ENCODE results near the gene GABRB2. TPM values are rescaled to one million over a fixed set of nuclear protein-coding genes. Genes with fewer than 3 reads are reported as not detected.
"Not testable (repeated sequence)": the region's sequence is repeated elsewhere in the genome, so short reads cannot be mapped to it uniquely, and the experiment has no call there.

The GABRB2 gene
- total and polyA plus RNA-seq, 3 experiments from 2014 or later: not detected

DNA sequence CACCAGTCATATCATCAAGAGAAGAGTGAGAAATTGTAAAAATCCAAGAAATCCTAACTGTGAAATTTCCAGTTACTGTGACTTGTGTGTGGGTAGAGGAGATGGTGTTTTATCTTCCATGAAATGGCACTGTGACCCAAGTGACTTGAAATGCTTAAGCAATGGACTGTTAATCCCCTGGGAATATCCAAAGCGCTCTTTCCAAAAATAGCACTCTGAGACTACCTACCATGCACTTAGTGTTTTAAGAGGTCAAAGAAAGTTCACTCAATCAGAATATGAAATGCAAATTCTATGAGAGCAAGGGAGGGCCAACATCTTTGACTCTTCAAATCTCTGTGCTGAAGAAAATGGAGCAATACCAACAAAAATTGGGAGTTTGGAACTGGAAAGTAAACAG lies 244.0 kb downstream of the GABRB2 start:
- no peak overlapping the region for H3K4me3 Mint-ChIP-seq
- Histone ChIP-seq H3K27ac (ENCODE audit: low read depth, low read length) (no peak overlapping the region), H3K4me1 (ENCODE audit: insufficient read depth, low read length) (no peaks in the 10 kb centered on the region), H3K36me3 (ENCODE audit: insufficient read depth, low read length) (no peaks in the 10 kb centered on the region), H3K9me3 (ENCODE audit: low read length) (no peaks in the 10 kb centered on the region), H3K27me3 (ENCODE audit: insufficient read depth, low read length, poor library complexity, severe bottlenecking) (no peaks in the 10 kb centered on the region), H3K4me3 (ENCODE audit: low read length) (no peak overlapping the region)
- POLR2A ChIA-PET: no interaction called here
- no peaks in the 10 kb centered on the region for H3K36me3 Mint-ChIP-seq
- H3K27ac Mint-ChIP-seq: no peak overlapping the region
- H3K4me1 Mint-ChIP-seq: no peaks in the 10 kb centered on the region
- peaks cover 0 to 3% (median 3%) of the 10 kb centered on the region in 5 donors for H3K9me3 Mint-ChIP-seq
- DNase-seq: no peak
- CTCF ChIA-PET: no interaction called here
- H3K27me3 Mint-ChIP-seq: no peaks in the 10 kb centered on the region

DNA sequence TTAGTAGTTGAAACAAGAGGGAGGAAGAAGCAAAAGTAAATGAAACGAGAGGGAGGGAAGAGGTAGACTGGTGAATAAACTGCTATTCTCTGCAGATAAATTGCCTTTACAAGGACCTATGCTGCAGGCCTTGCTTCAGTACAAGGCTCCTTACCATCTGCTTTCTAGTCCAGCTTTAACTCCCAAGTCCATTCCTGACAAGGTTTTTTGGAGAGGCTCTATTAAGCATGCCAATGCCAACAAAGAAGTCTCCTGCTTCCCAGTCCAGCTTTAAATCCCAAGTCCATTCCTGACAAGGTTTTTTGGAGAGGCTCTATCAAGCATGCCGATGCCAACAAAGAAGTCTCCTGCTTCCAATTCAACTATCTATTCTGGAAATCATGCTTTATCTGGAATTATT lies 244.9 kb downstream of the GABRB2 start:
- ChIA-PET CTCF (no interaction called here), POLR2A (no interaction called here)
- no peak for DNase-seq
- Histone ChIP-seq H3K4me3 (ENCODE audit: low read length) (no peak overlapping the region), H3K9me3 (ENCODE audit: low read length) (no peaks in the 10 kb centered on the region), H3K4me1 (ENCODE audit: insufficient read depth, low read length) (no peaks in the 10 kb centered on the region), H3K27ac (ENCODE audit: low read depth, low read length) (no peak overlapping the region), H3K36me3 (ENCODE audit: insufficient read depth, low read length) (no peaks in the 10 kb centered on the region), H3K27me3 (ENCODE audit: insufficient read depth, low read length, poor library complexity, severe bottlenecking) (no peaks in the 10 kb centered on the region)
- Mint-ChIP-seq H3K27ac (no peak overlapping the region), H3K4me1 (no peaks in the 10 kb centered on the region), H3K9me3 (peaks cover 0 to 6% (median 3%) of the 10 kb centered on the region in 5 donors), H3K4me3 (no peak overlapping the region), H3K27me3 (no peaks in the 10 kb centered on the region), H3K36me3 (no peaks in the 10 kb centered on the region)

DNA sequence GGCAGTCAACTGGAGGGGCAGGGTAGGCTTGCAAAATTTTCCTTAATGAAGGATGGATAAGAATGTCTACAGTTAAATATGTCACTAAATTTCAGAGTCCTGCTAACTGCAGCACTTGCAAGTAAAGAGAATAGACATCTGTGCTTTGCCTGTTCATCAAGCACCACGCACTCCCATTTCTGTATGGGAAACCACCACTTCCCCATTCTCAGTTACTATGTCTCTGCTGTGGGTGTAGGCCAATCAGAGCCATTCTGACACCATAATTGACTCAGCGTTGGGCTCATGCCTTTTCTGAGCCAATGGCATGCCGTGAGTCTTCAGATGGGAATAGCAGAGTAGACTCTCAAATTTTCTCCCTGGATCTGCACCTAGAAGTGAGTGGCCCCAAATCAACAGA lies 247.5 kb downstream of the GABRB2 start:
- Mint-ChIP-seq H3K27ac (no peak overlapping the region), H3K36me3 (no peaks in the 10 kb centered on the region)
- CTCF ChIA-PET: no interaction called here

DNA sequence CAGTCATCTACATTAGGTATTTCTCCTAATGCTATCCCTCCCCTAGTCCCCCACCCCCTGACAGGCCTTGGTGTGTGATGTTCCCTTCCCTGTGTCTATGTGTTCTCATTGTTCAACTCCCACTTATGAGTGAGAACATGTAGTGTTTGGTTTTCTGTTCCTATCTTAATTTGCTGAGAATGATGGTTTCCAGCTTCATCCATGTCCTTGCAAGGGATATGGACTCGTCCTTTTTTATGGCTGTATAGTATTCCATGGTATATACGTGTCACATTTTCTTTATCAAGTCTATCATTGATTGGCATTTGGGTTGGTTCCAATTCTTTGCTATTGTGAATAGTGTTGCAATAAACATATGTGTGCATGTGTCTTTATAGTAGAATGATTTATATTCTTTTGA lies 249.1 kb downstream of the GABRB2 start:
- H3K27me3 Mint-ChIP-seq; H3K27ac ChIP-seq (ENCODE audit: low read depth, low read length); H3K9me3 Mint-ChIP-seq; H3K4me1 Mint-ChIP-seq; H3K4me3 Mint-ChIP-seq; H3K4me3 ChIP-seq (ENCODE audit: low read length); H3K9me3 ChIP-seq (ENCODE audit: low read length); H3K36me3 Mint-ChIP-seq; H3K4me1 ChIP-seq (ENCODE audit: insufficient read depth, low read length); H3K27ac Mint-ChIP-seq; CTCF ChIA-PET; H3K36me3 ChIP-seq (ENCODE audit: insufficient read depth, low read length); POLR2A ChIA-PET; DNase-seq; H3K27me3 ChIP-seq (ENCODE audit: insufficient read depth, low read length, poor library complexity, severe bottlenecking): not testable (repeated sequence)

More for the DNA sequence above, 247.5 kb downstream of the GABRB2 start:
- H3K9me3 Mint-ChIP-seq: peaks cover 0 to 6% (median 2%) of the 10 kb centered on the region in 5 donors
- POLR2A ChIA-PET: no interaction called here
- no peaks in the 10 kb centered on the region for H3K36me3 ChIP-seq (ENCODE audit: insufficient read depth, low read length)
- H3K4me3 ChIP-seq (ENCODE audit: low read length): no peak overlapping the region
- no peaks in the 10 kb centered on the region for H3K27me3 ChIP-seq (ENCODE audit: insufficient read depth, low read length, poor library complexity, severe bottlenecking)
- H3K27ac ChIP-seq (ENCODE audit: low read depth, low read length): no peak overlapping the region
- H3K4me3 Mint-ChIP-seq: no peak overlapping the region
- no peaks in the 10 kb centered on the region for H3K4me1 Mint-ChIP-seq
- no peaks in the 10 kb centered on the region for H3K9me3 ChIP-seq (ENCODE audit: low read length)
- H3K4me1 ChIP-seq (ENCODE audit: insufficient read depth, low read length): no peaks in the 10 kb centered on the region
- H3K27me3 Mint-ChIP-seq: no peaks in the 10 kb centered on the region
- no peak for DNase-seq

DNA sequence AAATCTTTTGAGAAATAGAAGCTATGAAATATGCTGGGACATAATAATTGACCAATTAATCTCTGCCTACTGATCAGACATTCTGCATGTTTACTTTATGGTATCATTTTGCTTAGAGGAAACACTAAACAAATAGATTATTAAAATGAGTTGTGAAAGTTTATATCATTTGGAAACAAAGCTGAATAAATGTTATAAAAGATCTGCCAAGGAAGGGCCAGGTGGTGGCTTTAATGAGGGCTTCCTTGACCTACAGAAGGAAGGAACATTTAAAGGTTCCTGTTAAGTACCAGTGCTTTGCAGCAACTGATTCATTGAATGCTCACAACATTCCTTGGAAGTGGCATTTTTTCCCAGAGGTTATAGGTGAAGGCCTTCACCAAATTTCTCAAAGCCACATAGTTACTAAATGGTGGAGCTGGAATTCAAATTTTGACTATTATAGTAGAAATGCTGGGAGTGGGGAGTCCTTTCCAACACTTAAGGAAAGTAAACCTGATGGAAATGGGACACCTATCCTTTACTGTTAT lies 250.7 kb downstream of the GABRB2 start:
- no peaks in the 10 kb centered on the region for H3K27me3 ChIP-seq (ENCODE audit: insufficient read depth, low read length, poor library complexity, severe bottlenecking)
- no peaks in the 10 kb centered on the region for H3K36me3 Mint-ChIP-seq
- no peaks in the 10 kb centered on the region for H3K27me3 Mint-ChIP-seq
- H3K4me1 Mint-ChIP-seq: no peaks in the 10 kb centered on the region
- POLR2A ChIA-PET: no interaction called here
- no peaks in the 10 kb centered on the region for H3K9me3 ChIP-seq (ENCODE audit: low read length)
- DNase-seq: no peak
- no peak overlapping the region for H3K4me3 ChIP-seq (ENCODE audit: low read length)
- peaks cover 0 to 6% (median 2%) of the 10 kb centered on the region in 5 donors for H3K9me3 Mint-ChIP-seq
- CTCF ChIA-PET: no interaction called here
- no peaks in the 10 kb centered on the region for H3K36me3 ChIP-seq (ENCODE audit: insufficient read depth, low read length)
- H3K27ac ChIP-seq (ENCODE audit: low read depth, low read length): no peak overlapping the region
- H3K27ac Mint-ChIP-seq: no peak overlapping the region
- H3K4me1 ChIP-seq (ENCODE audit: insufficient read depth, low read length): no peaks in the 10 kb centered on the region
- no peak overlapping the region for H3K4me3 Mint-ChIP-seq

DNA sequence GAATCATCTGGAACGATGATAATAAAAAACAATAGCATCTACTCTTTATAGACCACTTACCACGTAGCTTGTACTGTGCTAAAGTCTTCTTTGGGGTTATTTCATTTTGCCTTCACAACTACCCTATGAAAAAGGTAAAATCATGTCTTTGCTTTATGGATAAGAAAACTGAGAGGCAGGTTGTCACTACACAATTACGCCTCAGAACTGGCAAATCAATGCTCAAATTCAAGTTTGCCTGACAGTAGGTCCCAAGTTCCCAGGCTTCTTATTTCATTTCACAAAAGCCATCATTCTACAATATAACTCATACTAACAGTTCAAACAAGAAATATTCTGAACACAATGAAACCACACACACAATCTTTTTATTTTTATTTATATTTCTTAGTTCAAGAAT lies 258.5 kb downstream of the GABRB2 start:
- Mint-ChIP-seq H3K27me3 (no peaks in the 10 kb centered on the region), H3K9me3 (no peaks in the 10 kb centered on the region), H3K36me3 (no peaks in the 10 kb centered on the region), H3K27ac (no peak overlapping the region), H3K4me3 (no peak overlapping the region), H3K4me1 (no peaks in the 10 kb centered on the region)
- POLR2A ChIA-PET: no interaction called here
- CTCF ChIA-PET: no interaction called here
- Histone ChIP-seq H3K27ac (ENCODE audit: low read depth, low read length) (no peak overlapping the region), H3K27me3 (ENCODE audit: insufficient read depth, low read length, poor library complexity, severe bottlenecking) (no peaks in the 10 kb centered on the region), H3K4me3 (ENCODE audit: low read length) (no peak overlapping the region), H3K9me3 (ENCODE audit: low read length) (no peaks in the 10 kb centered on the region), H3K36me3 (ENCODE audit: insufficient read depth, low read length) (no peaks in the 10 kb centered on the region), H3K4me1 (ENCODE audit: insufficient read depth, low read length) (no peaks in the 10 kb centered on the region)
- no peak for DNase-seq

DNA sequence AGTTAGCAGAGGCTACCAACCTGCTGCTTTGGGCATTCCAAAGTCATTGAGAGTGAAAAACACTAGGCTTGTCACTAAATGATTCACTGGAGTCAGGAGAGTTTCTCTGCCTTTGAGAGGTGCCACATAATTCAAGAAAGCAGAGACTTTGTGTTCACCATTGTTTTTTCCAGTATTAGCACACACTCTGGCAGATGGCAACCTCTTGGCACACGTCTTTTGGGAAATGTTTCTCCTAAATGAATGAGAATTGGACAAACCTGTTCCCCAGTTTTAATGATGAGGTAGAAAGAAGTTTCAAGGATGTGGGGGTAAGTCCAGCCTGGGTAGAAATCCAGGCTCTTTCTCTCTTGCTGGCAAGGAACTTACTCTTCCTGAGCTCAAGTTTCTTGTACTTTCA lies 259.1 kb downstream of the GABRB2 start:
- no peaks in the 10 kb centered on the region for H3K36me3 ChIP-seq (ENCODE audit: insufficient read depth, low read length)
- H3K27me3 ChIP-seq (ENCODE audit: insufficient read depth, low read length, poor library complexity, severe bottlenecking): no peaks in the 10 kb centered on the region
- Mint-ChIP-seq H3K36me3 (no peaks in the 10 kb centered on the region), H3K27me3 (no peaks in the 10 kb centered on the region), H3K9me3 (no peaks in the 10 kb centered on the region), H3K4me1 (no peaks in the 10 kb centered on the region), H3K27ac (no peak overlapping the region), H3K4me3 (no peak overlapping the region)
- no peaks in the 10 kb centered on the region for H3K9me3 ChIP-seq (ENCODE audit: low read length)
- no peak overlapping the region for H3K4me3 ChIP-seq (ENCODE audit: low read length)
- ChIA-PET CTCF (no interaction called here), POLR2A (no interaction called here)
- no peak for DNase-seq
- no peaks in the 10 kb centered on the region for H3K4me1 ChIP-seq (ENCODE audit: insufficient read depth, low read length)
- H3K27ac ChIP-seq (ENCODE audit: low read depth, low read length): no peak overlapping the region

DNA sequence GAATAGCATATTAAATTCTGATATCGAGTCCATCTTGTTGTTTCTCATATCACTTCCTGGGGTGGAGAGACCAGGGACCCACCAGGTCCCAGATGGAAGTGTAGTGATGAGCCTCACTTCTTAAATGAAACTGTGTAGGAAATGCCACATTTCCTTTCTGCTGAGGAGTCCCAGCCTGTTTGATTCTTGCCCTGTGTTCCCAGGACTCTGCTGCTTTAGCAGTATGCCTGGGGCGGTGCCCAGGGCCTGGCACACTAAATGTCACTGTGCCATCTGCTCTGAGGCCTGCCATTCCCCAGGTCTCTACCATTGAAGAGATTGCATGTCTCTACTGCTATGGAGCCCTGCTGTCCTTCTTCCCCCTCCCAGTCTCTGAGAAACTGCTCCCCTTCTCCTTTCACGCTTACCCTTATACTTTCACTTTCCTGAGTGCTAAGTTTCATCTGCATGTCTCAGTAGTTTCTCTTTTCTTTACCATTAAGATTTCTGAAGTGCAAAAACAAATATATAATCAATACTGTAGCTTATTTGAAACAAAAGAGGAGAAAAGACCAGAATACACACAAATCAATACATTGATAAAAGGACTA lies 260.4 kb downstream of the GABRB2 start:
- H3K27me3 Mint-ChIP-seq: no peaks in the 10 kb centered on the region
- Histone ChIP-seq H3K4me3 (ENCODE audit: low read length) (no peak overlapping the region), H3K9me3 (ENCODE audit: low read length) (no peaks in the 10 kb centered on the region), H3K36me3 (ENCODE audit: insufficient read depth, low read length) (no peaks in the 10 kb centered on the region), H3K27ac (ENCODE audit: low read depth, low read length) (no peak overlapping the region), H3K27me3 (ENCODE audit: insufficient read depth, low read length, poor library complexity, severe bottlenecking) (no peaks in the 10 kb centered on the region), H3K4me1 (ENCODE audit: insufficient read depth, low read length) (no peaks in the 10 kb centered on the region)
- H3K9me3 Mint-ChIP-seq: peaks cover 0 to 3% (median 0%) of the 10 kb centered on the region in 5 donors
- H3K27ac Mint-ChIP-seq: no peak overlapping the region
- H3K4me3 Mint-ChIP-seq: no peak overlapping the region
- CTCF ChIA-PET: no interaction called here
- H3K4me1 Mint-ChIP-seq: no peaks in the 10 kb centered on the region
- POLR2A ChIA-PET: no interaction called here
- no peaks in the 10 kb centered on the region for H3K36me3 Mint-ChIP-seq
- DNase-seq: no peak

DNA sequence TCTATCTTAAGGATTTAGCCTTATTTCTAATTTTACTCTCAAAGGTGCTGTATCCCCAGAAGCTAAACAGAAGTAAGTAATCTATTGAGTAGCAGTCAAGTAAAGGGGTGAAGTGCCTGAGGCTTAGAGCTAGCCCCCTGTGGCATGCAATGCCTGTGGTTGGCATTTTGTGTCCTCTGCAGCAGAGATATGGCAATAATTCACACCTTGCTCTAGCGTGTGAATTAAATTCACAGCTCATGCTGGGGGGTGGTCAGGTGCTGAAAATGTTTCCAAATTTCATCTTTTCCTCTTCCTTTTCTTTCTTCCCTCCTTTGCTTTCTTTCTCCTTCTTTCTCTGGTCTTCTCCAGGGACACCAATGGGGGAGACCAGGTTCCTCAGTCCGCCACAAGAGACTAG lies 262.1 kb downstream of the GABRB2 start:
- no peaks in the 10 kb centered on the region for H3K27me3 ChIP-seq (ENCODE audit: insufficient read depth, low read length, poor library complexity, severe bottlenecking)
- Mint-ChIP-seq H3K9me3 (peaks cover 0 to 5% (median 0%) of the 10 kb centered on the region in 5 donors), H3K27ac (no peak overlapping the region), H3K4me1 (no peaks in the 10 kb centered on the region), H3K4me3 (no peak overlapping the region), H3K27me3 (no peaks in the 10 kb centered on the region), H3K36me3 (no peaks in the 10 kb centered on the region)
- no peak overlapping the region for H3K27ac ChIP-seq (ENCODE audit: low read depth, low read length)
- H3K4me1 ChIP-seq (ENCODE audit: insufficient read depth, low read length): no peaks in the 10 kb centered on the region
- POLR2A ChIA-PET: no interaction called here
- H3K36me3 ChIP-seq (ENCODE audit: insufficient read depth, low read length): no peaks in the 10 kb centered on the region
- CTCF ChIA-PET: no interaction called here
- no peaks in the 10 kb centered on the region for H3K9me3 ChIP-seq (ENCODE audit: low read length)
- H3K4me3 ChIP-seq (ENCODE audit: low read length): no peak overlapping the region
- DNase-seq: no peak
